Measurements from ENCODE around the gene SOX30.

The SOX30 gene

DNA sequence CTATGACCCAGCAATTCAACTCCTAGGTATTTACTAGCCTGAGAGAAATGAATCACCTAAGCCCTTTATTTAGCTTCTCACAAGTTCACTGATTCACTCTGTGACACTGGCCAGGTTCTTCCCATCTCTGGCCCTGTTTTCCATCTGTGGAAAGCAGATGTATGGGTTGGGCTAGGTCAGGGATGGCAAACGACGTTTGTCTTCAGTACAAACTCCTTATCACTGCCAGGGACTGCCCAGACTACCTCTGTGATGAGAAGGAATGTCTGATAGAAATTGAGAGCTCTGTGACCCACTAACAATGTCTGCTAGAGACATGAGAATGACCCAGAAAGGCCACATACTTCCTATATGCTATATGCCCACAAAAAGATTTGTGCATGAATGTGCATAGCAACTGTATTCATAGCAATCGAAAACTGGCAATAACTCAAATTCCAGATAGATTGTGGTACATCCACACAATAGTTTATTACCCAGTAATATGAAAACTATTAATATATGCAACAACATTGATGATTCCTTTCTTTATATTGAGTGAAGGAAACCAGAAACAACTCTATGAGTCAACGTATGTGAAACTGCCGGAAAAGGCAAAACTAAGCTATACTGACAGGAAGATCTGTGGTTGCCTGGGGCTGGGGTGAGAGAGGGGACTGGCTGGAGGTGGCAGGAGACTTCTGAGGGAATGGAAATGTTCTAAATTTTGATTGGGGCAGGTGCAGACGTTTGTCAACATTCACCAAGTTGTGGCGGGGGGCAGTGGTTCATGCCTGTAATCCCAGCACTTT lies 44.7 kb downstream of the SOX30 start:
- DNase-seq (ENCODE audit: low spot score), result no peak

DNA sequence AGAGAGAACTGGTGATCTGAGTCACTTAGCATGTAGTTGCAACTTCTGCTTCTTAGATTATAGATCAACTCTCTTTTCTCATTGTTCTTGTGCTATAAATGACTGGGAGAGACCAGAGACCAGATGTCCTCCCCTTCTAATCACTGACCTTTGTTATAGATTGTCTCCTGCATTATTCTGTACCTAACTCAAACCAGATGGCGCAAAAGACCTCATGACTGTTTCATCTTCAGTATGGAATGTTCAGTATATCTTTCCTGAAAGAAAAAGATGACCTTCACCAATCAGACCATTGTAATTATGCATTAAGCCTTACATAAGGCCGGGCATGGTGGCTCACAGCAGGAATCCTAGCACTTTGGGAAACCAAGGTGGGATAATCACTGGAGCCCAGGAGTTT lies 46.2 kb downstream of the SOX30 start:
- DNase-seq (ENCODE audit: low spot score), result no peak

DNA sequence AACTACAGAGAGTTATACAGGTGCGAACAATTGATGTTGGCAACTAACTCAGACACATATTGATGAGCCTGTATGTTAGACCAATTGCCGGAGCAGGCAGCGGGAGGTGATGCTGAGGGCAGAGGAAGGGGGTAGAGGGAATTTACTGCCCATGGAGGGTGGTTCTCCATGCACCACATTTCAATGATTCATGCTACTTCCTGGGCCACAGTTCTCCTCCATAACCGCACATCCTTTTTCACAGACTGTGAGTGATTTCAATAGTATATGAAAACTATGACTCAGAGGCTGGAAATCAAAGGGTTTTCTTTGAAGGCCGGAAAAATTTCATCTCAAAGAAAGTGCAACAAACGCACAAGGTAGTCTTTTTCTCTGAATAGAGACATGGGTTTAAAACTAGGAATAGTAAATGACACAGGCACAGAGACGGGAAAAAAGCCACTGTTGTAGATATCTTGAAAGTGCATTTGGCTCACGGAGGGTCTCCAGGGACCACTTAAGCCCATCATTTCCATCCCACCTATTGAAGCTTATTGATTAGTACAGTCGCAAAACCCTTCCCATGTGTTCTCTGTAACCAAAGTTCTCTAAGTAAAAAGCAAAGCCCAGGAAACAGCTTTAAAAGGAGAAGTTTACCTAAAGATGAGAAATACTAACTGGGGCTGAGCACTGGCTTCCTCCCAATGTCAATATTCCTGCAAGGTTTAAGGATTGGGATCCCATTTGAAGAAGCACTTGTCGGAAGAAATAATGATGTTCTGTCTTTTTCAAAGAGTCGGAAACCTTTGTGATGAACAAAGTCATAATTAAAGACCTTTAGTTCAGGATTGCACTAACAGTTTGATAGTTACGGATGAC lies 48.7 kb downstream of the SOX30 start:
- DNase-seq (ENCODE audit: low spot score), result peak; percentile 70

DNA sequence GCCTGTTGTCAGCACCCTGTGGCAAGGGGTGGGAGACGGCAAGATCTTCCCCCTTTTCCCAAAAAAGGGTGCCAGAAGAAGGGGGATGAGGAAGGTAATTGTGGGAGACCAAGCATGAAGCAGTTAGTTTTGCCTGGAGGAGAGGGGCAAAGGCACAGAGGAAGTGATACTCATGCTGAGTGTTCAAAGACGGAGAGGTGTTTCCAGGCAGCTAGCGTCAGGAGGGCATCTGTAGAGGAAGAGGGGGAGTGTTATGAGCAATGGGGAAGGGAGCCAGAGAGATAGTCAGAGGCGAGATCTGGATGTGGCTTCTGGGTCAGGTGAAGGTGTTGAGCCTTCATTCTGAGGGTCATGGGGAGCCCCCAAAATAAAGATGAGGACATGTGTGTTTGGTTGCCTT lies 49.7 kb downstream of the SOX30 start:
- no peak for DNase-seq (ENCODE audit: low spot score)

DNA sequence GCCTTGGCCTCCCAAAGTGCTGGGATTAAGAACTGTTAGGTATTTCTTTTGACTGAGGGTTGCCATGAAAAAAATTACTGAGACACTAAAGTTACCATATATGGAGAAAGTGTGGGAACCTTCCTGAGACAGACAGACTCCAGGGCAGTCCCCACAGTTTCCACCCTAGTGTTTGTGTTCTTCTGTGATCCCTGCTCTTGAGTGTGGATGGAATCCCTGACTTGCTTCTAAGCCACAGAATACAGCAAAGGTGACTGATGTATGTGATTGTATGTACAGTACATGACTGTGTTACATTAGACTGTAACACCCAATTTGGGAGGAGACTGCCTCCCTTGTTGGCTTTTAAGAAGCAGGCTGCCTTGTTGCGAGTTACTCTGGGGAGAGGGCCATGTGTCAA lies 52.0 kb downstream of the SOX30 start:
- no peak for DNase-seq (ENCODE audit: low spot score)

DNA sequence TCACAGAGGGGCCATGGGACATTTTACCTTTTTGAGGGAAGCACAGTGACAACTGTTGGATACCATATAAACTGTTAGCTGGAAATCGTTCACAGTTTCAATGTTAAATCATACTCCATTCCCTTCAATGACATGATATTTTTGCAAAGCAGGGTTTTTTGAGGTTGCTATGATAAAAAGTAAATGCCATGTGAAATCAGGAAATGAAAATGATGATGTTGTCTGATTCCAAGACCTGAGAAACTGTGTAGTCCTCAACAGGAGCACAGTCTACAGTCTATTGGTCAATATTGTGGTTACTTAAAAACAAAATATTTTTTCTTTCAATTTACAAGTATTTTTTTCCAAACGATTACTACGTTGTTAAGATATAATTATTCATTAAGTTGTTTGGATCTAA lies 52.7 kb downstream of the SOX30 start:
- no peak for DNase-seq (ENCODE audit: low spot score)

DNA sequence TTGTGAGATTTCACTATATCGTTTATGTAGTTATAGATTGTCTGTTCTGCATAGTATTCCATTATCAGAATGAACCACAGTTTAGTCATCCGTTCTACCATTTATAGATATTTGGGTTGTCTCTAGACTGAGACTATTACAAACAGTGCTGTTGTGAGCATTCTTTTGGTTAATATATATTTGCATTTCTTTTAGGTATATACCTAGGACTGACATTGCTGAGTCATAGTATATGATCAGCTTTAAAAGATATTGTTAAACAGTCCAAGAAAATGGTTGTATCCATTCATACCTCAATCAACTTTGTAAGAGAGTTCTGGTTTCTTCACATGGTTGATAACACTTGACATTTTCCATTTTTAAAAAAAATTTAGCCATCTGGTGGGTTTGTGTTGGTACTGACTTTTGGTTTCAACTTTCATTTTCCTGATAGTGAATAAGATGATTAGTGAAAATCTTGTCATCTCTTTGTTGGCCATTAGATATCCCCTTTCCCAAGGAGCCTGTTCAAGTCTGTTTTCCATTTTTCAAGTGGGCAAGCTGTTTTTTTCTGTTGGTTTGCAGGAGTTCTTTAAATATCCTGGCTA lies 53.8 kb downstream of the SOX30 start:
- DNase-seq (ENCODE audit: low spot score), result no peak

DNA sequence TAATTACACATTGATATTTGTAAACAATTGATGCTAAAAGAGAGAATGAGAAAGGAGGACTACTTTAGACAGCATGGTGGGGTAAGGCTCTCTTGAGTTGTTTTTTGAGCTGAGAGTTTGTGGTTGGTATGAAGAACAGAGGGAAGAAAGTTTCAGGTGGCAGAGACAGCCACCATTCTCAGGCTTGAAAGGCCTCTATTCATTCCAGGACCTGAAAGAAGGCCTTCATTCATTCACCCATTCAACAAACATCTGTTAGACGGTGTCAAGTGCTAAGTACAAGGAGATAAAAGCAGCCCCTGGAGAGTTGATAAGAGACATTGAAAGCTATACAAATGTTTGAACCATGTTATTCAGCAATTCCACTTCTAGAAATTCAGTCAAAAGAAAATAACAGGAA lies 55.0 kb downstream of the SOX30 start:
- peak; percentile 53 for DNase-seq (ENCODE audit: low spot score)

DNA sequence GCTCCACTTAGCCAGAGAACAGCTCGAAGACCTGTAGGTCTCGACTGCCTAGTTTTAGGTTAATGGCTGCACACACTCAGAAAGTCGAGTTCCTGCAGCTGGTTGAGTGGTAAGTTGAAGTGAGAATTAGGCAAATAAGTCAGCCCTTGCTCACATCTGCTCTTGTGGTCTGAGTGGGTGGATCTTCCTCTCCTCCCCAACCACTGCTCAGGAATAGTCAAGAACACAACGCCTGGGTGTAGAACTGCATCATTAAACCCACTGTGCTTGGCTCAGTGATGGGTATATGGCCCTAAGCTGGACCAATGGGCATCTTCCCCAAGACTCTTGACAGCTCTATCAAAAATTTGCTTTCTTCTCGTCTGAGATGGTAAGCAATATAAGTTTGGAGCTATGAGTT lies 55.8 kb downstream of the SOX30 start:
- DNase-seq (ENCODE audit: low spot score), result no peak

DNA sequence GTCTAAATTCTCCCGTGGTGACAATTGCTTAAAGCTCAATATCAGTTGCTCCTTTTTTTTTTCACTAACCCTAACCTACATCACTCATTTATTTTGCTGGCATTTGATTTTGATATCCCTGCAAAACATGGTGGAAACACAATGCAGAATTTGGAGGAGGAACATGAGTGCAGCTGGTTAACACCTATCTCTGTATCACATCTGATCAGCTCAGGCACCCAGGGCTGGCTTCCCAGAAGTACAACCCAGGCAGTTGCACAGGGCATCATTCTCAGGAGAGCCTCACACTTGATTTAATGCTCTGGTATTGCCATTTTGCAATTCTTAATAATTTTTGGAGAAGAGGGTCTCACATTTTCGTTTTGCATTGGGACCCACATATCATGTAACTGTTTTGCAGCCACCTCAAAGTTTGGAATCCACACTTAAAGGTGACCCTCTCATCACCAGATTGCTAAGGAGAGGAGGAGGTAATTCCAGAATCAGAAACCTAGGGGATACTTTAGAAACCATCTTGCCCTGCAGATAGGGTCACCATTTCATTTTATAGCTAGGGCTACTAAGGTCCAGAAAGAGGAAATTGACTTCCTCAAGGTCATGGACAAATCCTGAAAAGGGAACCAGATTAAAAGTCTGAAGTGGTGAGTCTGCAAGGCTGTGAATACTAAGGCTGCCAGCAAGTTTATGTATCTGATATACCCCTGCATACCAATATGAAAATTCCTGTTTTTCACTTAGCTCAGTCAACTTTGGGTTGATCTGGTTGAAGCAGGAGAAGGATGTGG lies 57.4 kb downstream of the SOX30 start:
- DNase-seq (ENCODE audit: low spot score), result no peak

DNA sequence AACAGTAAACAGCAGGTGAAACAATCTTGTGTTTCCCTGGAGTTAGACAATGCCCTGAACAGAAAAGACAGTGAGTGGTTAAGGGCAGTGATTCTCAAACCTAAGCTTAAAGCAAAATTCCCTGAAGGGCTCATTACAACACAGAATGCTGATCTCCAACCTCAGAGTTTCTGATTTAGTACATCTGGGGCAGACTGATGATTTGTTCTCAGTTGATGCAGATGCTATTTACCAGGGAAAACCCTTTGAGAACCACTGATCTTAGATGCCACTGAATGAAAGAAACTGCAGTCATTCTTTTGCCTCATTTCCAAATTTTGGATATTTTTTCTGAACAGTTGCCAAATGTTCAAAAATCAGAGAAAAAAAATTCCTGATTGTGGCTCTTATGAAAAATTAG lies 58.0 kb downstream of the SOX30 start:
- no peak for DNase-seq (ENCODE audit: low spot score)

DNA sequence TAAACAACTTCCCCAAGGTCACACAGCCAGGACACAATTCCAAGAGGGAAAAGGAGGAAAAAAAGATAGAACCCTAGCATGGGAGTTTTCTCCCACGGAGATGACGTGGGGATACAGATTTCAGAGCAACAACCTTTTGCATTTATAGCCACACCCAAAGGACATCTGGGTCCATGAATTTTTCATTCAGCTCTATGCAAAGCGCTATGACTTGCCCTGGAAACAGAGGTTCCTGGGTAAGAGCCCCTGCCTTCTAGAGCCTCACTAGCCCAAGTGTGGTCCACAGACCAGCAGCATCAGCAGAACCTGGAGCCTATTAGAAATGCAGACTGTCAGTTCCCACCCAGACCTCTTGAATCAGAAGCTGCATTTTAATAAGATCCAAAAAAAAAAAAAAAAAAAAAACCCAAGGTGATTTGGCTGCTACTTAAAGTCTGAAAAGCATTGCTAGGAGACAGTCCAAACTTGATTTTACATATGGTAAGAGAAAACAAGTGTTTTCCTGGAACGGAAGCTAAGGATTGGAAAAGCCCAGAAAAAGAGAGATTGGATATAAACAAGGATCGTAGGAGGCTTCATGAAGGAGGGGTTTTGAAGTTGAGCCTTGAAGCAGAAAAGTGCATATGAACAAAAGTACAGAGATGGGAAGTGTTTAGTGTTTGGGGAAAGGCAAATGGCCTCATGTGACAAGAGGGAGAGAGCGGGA lies 59.0 kb downstream of the SOX30 start:
- DNase-seq (ENCODE audit: low spot score), result no peak

DNA sequence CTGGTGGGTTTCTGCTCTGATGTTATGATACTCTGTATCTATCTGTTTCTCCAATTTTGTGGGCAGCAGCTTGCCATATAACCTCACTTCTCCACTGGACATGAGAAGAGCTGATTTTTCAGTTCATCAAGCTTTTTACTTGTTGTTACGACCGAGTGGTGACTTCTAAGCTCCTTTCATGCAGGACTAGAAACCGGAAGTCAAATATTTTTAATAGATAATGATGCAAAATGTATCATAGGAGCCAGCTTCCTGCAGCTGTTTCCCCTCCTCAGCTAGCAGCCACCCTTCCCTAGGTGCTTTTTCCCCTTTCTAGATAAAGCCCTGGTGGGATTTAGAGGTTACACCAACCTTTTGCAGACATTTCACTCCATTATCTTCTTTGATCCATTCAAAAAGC lies 59.6 kb downstream of the SOX30 start:
- DNase-seq (ENCODE audit: low spot score), result no peak

DNA sequence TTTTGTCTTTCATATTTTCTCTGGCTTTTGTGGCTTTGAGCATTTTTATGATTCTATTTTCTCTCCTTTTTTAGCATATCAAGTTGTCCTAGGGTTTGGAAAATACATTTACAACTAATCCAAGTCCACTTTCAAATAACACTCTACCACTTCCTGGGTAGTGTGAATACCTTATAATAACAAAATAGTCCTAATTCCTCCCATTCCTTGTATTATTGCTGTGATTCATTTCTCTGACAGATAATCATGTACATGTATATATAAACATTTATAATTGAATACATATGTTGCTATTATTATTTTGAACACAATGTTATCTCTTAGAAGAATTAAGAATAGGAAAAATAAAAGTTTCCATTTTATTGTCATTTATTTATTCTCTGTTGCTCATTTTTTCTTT lies 61.8 kb downstream of the SOX30 start:
- DNase-seq (ENCODE audit: low spot score), result no peak

DNA sequence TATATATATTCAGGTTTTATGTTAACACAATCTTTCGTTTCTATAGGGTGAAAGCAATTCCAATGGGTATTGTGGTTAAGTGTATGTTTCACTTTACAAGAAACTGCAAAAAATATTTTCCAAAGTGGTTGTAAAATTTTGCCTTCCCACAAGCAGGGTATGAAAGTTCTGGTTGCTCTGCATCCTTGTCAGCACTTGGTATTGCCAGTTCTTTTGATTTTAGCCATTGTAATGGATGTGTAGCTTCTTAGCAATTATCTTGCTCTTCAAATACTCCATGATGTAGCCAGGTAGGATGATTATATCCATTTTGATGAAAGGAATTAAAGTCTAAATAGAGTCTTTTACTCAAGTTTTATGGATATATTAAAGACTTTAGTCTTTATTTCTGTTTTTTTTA lies 67.6 kb downstream of the SOX30 start:
- DNase-seq (ENCODE audit: low spot score), result no peak

DNA sequence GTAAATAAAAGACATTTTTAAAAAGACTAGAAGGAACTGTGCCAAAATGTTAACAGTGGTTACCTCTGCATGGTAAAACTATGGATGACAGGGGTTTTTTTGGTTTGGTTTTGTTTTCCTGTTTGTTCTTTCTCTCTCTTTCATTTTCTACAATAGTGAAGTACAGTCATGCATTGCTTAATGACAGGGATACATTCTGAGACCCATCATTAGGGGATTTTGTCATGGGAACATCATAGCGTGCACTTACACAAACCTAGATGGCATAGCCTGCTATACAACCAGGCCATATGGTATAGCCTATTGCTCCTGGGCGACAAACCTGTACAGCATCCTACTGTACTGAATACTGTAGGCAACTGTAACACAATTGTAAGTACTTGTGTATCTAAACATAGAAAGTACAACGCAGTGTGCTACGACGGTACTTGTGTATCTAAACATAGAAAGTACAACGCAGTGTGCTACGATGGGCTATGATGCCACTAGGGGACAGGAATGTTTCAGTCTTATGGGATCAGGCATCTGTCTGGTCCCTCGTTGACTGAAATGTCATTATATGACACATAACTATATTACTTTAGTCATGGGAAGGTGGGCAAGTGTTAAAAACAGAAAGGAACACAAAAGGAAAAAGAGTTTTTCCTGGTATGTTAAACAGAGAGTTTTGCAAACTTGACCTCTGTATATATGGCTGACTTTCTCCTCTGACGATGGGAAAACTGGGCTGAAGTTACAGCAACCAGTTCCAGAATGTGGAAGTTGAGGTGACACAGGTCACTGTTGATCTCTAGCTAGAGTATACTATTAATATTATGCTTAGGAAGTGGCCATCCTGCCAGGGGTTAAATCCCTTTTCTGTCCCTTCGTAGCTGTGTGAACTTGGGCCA lies 69.3 kb downstream of the SOX30 start:
- DNase-seq (ENCODE audit: low spot score), result no peak

DNA sequence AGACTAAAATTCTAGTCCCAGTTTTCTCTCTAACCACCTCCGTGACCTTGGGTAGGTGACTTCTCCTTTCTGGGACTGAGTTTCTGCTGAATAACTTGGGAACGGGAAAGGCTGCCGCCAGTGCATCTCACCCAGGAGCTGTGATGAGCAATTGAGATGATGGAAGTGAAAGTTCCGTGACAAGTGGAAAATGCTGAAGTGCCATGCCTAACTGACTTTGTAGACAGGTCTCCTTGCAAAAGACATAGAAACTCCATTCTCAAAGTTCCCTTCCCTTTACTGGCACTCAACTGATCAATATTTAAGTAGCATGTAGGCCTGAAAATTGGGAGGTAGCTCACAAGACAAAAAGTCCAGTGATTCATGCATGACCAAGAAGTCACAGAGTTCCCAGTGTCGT lies 70.3 kb downstream of the SOX30 start:
- DNase-seq (ENCODE audit: low spot score), result no peak

DNA sequence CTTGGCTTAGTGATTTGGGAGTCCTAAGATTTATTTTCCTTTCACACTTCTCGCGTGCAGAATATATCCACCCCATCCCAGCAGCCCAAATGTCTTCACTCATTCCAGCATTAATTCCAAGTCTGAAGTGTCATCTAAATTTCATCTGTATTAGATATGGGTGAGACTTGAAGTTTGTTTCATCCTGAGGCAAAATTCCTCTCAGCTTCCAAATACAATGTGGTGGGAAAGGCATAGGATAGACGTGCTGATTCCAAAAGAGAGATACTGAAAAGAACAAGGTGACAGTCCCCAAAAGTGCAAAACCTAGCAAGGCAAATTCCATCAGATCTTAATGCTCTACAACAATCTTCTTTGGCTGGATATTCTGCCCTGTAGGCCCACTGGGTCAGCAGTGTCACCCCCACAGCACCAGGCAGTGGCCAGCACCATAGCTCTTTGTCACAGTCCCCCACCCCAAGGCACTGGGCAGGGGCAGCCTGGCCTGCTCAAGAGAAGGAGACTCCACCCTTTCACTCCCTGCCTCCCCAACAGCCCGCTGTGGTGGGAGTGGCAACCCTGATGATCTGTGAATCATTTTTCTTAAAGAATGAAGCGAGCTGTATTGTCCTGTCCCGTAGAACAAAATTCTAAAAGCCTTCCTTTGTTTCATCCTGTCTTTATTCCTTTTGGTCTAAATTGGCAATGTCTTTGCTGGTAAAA lies 74.0 kb downstream of the SOX30 start:
- no peak for DNase-seq (ENCODE audit: low spot score)

DNA sequence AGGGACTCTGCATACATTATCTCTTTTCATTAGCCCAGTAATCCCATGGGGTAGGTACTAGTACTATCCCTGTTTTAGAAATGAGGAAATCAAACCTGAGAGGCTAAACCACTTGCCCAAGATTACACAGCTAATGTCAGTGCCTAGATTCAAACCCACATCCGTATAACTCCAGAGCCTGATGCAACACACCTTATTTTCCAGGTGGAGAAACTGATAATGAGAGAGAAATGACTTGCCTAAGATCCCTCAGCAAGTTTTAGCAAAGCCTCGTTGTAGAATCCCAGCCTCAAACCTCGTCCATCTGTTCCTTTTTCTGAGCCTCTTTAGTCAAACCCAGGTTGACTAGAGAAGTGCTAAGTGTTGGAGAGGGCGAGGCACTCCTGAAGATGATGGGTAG lies 75.6 kb downstream of the SOX30 start:
- no peak for DNase-seq (ENCODE audit: low spot score)

Data from COLO829 (cell line).